NT2/D1 (cell line): ENCODE measurements around the gene RINT1.

Experiments used
- YY1 ChIP-seq: IDR thresholded peaks from 2 replicates; pipeline ENCODE4 v1.6.1; 2011; ENCODE audit not compliant: insufficient read length, insufficient read depth
- ZNF274 ChIP-seq: IDR thresholded peaks from 2 replicates; pipeline ENCODE4 v1.6.1; 2011; ENCODE audit warnings: mild to moderate bottlenecking, low read depth, low read length

DNA sequence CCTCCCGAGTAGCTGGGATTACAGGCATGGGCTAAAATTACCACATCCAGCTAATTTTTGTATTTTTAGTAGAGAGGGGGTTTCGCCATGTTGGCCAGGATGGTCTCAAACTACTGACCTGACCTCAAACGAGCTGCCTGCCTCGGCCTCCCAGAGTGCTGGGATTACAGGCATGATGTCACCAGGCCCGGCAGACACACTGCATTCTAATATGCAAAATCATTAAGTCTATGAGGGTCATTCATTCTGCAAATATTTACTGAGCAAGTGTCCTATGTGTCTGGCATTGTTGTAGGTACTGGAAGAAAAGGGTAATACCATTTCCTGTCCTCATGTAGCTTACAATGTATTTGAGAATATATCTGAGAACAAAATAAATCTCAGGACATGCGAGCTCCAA is 12.6 kb upstream of the RINT1 start:
- TF ChIP-seq ZNF274 (no peak), YY1 (no peak)
